SK-N-SH treated with all-trans-retinoic acid at 6 μM for 48 hours (cell line): Measurements from ENCODE around the gene GDI2.

Experiments used
- ATAC-seq: fragments of 200-7000 bp; cut with Tn5 transposase; 3 replicates; pipeline ENCODE4 v1.9.1; 2020; ENCODE audit warnings: mild to moderate bottlenecking, moderate library complexity
- ARNTL ChIP-seq: fragments of 450-650 bp; formaldehyde crosslinking; IDR thresholded peaks from 2 replicates; pipeline ENCODE4 v1.5.0; 2020; ENCODE audit warnings: low read depth, mild to moderate bottlenecking, moderate library complexity, borderline replicate concordance
- BACH2 ChIP-seq: fragments of 250-450 bp; sonication (Bioruptor Pico); IDR thresholded peaks from 2 replicates; pipeline ENCODE4 v1.9.0; 2021; ENCODE audit warnings: mild to moderate bottlenecking, borderline replicate concordance
- ESRRG ChIP-seq: fragments of 250-450 bp; sonication (Bioruptor Pico); IDR thresholded peaks from 2 replicates; pipeline ENCODE4 v1.6.1; 2021; ENCODE audit warnings: mild to moderate bottlenecking
- GLIS3 ChIP-seq: fragments of 250-450 bp; sonication (Bioruptor Pico); IDR thresholded peaks from 2 replicates; pipeline ENCODE4 v1.5.0; 2020; ENCODE audit warnings: mild to moderate bottlenecking, moderate library complexity
- OSR1 ChIP-seq: fragments of 250-450 bp; sonication (Bioruptor Pico); IDR thresholded peaks from 2 replicates; pipeline ENCODE4 v1.8.0; 2022; ENCODE audit warnings: moderate library complexity, mild to moderate bottlenecking, inconsistent platforms
- PATZ1 ChIP-seq: fragments of 250-450 bp; sonication (Bioruptor Pico); IDR thresholded peaks from 2 replicates; pipeline ENCODE4 v1.8.0; 2020; ENCODE audit warnings: mild to moderate bottlenecking, moderate library complexity, borderline replicate concordance
- PPARA ChIP-seq: fragments of 250-450 bp; sonication (Bioruptor Pico); IDR thresholded peaks from 2 replicates; pipeline ENCODE4 v1.5.0; 2020; ENCODE audit warnings: mild to moderate bottlenecking, borderline replicate concordance
- RARB ChIP-seq: fragments of 250-450 bp; sonication (Bioruptor Pico); IDR thresholded peaks from 2 replicates; pipeline ENCODE4 v1.8.0; 2021; ENCODE audit warnings: mild to moderate bottlenecking, moderate library complexity
- SNAI2 ChIP-seq: fragments of 250-450 bp; sonication (Bioruptor Pico); IDR thresholded peaks from 2 replicates; pipeline ENCODE4 v1.5.0; 2020; ENCODE audit warnings: mild to moderate bottlenecking, moderate library complexity
- TCF4 ChIP-seq: fragments of 250-450 bp; sonication (Bioruptor Pico); IDR thresholded peaks from 2 replicates; pipeline ENCODE4 v1.8.0; 2021; ENCODE audit warnings: mild to moderate bottlenecking, moderate library complexity, borderline replicate concordance
- TOX ChIP-seq: fragments of 250-450 bp; sonication (Bioruptor Pico); IDR thresholded peaks from 2 replicates; pipeline ENCODE4 v1.8.0; 2021; ENCODE audit warnings: mild to moderate bottlenecking, moderate library complexity, borderline replicate concordance
- ZC3H10 ChIP-seq: fragments of 250-450 bp; sonication (Bioruptor Pico); IDR thresholded peaks from 2 replicates; pipeline ENCODE4 v1.5.1; 2021; ENCODE audit warnings: mild to moderate bottlenecking, moderate library complexity
- ZFP3 ChIP-seq: fragments of 250-450 bp; sonication (Bioruptor Pico); IDR thresholded peaks from 2 replicates; pipeline ENCODE4 v1.5.0; 2020; ENCODE audit warnings: mild to moderate bottlenecking, moderate library complexity
- ZNF565 ChIP-seq: fragments of 450-650 bp; formaldehyde crosslinking; conservative IDR thresholded peaks from 2 replicates; pipeline ENCODE4 v1.5.0; 2020; ENCODE audit warnings: low read depth, mild to moderate bottlenecking, moderate library complexity
- ZNF70 ChIP-seq: fragments of 450-650 bp; formaldehyde crosslinking; IDR thresholded peaks from 2 replicates; pipeline ENCODE4 v1.5.0; 2020; ENCODE audit warnings: mild to moderate bottlenecking, moderate library complexity
- ZNF8 ChIP-seq: fragments of 450-650 bp; formaldehyde crosslinking; IDR thresholded peaks from 2 replicates; pipeline ENCODE4 v1.5.0; 2020; ENCODE audit warnings: mild to moderate bottlenecking, moderate library complexity
- TF ChIP-seq, protein P1 (sequence below): fragments of 250-450 bp; sonication (Bioruptor Pico); IDR thresholded peaks from 2 replicates; pipeline ENCODE4 v1.5.0; 2020; ENCODE audit warnings: mild to moderate bottlenecking, moderate library complexity
- TF ChIP-seq, protein P2 (sequence below): fragments of 250-450 bp; sonication (Bioruptor Pico); IDR thresholded peaks from 2 replicates; pipeline ENCODE4 v1.5.1; 2021; ENCODE audit warnings: mild to moderate bottlenecking, moderate library complexity
- TF ChIP-seq, protein P3 (sequence below): fragments of 250-450 bp; sonication (Bioruptor Pico); IDR thresholded peaks from 2 replicates; pipeline ENCODE4 v1.5.1; 2020; ENCODE audit warnings: low read depth, mild to moderate bottlenecking, moderate library complexity
- TF ChIP-seq, protein P4 (sequence below): fragments of 250-450 bp; sonication (Bioruptor Pico); IDR thresholded peaks from 2 replicates; pipeline ENCODE4 v1.8.0; 2021; ENCODE audit warnings: low read depth, mild to moderate bottlenecking, moderate library complexity, borderline replicate concordance

The GDI2 gene

DNA sequence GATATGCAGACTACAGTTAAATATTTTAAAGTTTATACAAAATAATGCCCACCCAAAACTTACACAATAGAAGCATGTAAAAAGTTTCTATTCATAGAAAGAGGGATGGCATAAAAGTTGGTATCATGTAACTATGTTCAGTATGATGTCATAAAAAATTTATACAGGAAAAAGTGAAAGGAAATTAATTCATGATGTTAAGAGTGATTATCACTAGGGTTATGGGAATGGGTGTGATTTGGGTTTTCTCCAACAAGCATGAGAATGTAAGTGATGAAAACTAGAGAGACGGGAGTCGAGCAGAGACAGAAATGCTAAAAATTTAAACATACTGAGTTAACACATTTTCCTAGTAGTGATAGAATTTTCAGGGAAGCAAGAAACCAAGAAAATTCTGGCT, 52.7 kb downstream of the GDI2 start:
- no peak for TF ChIP-seq RARB (CRISPR knock-in tag)
- no peak for TF ChIP-seq PPARA (CRISPR knock-in tag)
- TF ChIP-seq ZNF70 (CRISPR knock-in tag), result no peak
- TF ChIP-seq, protein P1, sequence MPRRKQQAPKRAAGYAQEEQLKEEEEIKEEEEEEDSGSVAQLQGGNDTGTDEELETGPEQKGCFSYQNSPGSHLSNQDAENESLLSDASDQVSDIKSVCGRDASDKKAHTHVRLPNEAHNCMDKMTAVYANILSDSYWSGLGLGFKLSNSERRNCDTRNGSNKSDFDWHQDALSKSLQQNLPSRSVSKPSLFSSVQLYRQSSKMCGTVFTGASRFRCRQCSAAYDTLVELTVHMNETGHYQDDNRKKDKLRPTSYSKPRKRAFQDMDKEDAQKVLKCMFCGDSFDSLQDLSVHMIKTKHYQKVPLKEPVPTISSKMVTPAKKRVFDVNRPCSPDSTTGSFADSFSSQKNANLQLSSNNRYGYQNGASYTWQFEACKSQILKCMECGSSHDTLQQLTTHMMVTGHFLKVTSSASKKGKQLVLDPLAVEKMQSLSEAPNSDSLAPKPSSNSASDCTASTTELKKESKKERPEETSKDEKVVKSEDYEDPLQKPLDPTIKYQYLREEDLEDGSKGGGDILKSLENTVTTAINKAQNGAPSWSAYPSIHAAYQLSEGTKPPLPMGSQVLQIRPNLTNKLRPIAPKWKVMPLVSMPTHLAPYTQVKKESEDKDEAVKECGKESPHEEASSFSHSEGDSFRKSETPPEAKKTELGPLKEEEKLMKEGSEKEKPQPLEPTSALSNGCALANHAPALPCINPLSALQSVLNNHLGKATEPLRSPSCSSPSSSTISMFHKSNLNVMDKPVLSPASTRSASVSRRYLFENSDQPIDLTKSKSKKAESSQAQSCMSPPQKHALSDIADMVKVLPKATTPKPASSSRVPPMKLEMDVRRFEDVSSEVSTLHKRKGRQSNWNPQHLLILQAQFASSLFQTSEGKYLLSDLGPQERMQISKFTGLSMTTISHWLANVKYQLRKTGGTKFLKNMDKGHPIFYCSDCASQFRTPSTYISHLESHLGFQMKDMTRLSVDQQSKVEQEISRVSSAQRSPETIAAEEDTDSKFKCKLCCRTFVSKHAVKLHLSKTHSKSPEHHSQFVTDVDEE (CRISPR knock-in tag), result no peak
- TF ChIP-seq ZC3H10 (CRISPR knock-in tag), result no peak
- TF ChIP-seq, protein P2, sequence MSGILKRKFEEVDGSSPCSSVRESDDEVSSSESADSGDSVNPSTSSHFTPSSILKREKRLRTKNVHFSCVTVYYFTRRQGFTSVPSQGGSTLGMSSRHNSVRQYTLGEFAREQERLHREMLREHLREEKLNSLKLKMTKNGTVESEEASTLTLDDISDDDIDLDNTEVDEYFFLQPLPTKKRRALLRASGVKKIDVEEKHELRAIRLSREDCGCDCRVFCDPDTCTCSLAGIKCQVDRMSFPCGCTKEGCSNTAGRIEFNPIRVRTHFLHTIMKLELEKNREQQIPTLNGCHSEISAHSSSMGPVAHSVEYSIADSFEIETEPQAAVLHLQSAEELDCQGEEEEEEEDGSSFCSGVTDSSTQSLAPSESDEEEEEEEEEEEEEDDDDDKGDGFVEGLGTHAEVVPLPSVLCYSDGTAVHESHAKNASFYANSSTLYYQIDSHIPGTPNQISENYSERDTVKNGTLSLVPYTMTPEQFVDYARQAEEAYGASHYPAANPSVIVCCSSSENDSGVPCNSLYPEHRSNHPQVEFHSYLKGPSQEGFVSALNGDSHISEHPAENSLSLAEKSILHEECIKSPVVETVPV (CRISPR knock-in tag), result no peak
- no peak for TF ChIP-seq ZFP3 (CRISPR knock-in tag)
- TF ChIP-seq SNAI2, result no peak
- no peak for TF ChIP-seq GLIS3 (CRISPR knock-in tag)
- no peak for TF ChIP-seq TCF4 (CRISPR knock-in tag)
- TF ChIP-seq PATZ1, result no peak
- TF ChIP-seq ESRRG, result no peak
- TF ChIP-seq TOX, result no peak
- TF ChIP-seq OSR1 (CRISPR knock-in tag), result no peak
- TF ChIP-seq, protein P3, sequence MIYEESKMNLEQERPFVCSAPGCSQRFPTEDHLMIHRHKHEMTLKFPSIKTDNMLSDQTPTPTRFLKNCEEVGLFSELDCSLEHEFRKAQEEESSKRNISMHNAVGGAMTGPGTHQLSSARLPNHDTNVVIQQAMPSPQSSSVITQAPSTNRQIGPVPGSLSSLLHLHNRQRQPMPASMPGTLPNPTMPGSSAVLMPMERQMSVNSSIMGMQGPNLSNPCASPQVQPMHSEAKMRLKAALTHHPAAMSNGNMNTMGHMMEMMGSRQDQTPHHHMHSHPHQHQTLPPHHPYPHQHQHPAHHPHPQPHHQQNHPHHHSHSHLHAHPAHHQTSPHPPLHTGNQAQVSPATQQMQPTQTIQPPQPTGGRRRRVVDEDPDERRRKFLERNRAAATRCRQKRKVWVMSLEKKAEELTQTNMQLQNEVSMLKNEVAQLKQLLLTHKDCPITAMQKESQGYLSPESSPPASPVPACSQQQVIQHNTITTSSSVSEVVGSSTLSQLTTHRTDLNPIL (CRISPR knock-in tag), result no peak
- TF ChIP-seq BACH2 (CRISPR knock-in tag), result no peak
- no peak for ATAC-seq

DNA sequence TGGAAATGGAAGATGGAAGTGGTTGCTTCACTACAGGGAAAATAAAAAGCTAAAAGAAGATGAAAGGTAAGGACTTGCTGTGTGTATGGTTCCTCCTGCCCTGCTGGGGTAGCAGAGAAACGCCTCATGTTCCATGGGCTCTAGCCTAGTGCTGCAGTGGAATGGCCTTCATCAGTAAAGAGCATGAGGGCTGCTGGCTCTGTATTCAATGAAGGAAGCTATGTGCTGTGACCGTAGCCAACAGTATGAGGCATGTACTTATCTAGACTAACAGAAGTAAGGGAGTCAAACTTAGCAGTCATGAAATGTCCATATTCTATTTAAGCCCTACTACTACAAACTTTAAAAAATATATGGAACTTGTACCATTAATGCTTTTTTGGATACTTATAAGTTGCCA, 54.3 kb downstream of the GDI2 start:
- TF ChIP-seq ZNF565 (CRISPR knock-in tag) (no peak), ZNF70 (CRISPR knock-in tag) (no peak), ZNF8 (CRISPR knock-in tag) (no peak), RARB (CRISPR knock-in tag) (no peak), ARNTL (CRISPR knock-in tag) (no peak)
- TF ChIP-seq, protein P4, sequence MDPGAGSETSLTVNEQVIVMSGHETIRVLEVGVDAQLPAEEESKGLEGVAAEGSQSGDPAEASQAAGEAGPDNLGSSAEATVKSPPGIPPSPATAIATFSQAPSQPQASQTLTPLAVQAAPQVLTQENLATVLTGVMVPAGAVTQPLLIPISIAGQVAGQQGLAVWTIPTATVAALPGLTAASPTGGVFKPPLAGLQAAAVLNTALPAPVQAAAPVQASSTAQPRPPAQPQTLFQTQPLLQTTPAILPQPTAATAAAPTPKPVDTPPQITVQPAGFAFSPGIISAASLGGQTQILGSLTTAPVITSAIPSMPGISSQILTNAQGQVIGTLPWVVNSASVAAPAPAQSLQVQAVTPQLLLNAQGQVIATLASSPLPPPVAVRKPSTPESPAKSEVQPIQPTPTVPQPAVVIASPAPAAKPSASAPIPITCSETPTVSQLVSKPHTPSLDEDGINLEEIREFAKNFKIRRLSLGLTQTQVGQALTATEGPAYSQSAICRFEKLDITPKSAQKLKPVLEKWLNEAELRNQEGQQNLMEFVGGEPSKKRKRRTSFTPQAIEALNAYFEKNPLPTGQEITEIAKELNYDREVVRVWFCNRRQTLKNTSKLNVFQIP (CRISPR knock-in tag), result no peak
- TF ChIP-seq, protein P1 (CRISPR knock-in tag), result no peak
- TF ChIP-seq, all 23 proteins: peak for 0
- ATAC-seq, result no peak
